HEK293 (cell line): Measurements from ENCODE around the gene TNNT2.

Experiments
- CTCF ChIA-PET: fragments of 350-600 bp; formaldehyde crosslinking; extraction: SDS; loops from one replicate; lab custom pipeline; 2021; ENCODE audit warnings: antibody characterized with exemption; lab: Yijun Ruan, JAX
- POLR2A ChIA-PET: fragments of 300-600 bp; formaldehyde crosslinking; extraction: SDS; loops from one replicate; lab custom pipeline; 2020; ENCODE audit warnings: antibody characterized with exemption, inconsistent platforms; lab: Yijun Ruan, JAX
- H3K27ac ChIP-seq: fragments of 200-500 bp; sonication (Bioruptor generic); 2 replicates; pipeline ENCODE4 v1.5.1; 2014; ENCODE audit warnings: low read depth, low read length, control low read depth, inconsistent platforms; ENCODE audit errors: extremely low read depth
- H3K36me3 ChIP-seq, 2 experiments: fragments of 200-500 bp in 1 of 2; sonication (Bioruptor generic) in 1 of 2; 1 replicate in 1 of 2; 2 replicates in 1 of 2; pipeline ENCODE4 v1.5.1; 2014 to 2017; ENCODE audit warnings: inconsistent platforms in 2 of 2, low read length in 2 of 2; ENCODE audit not compliant: control insufficient read depth in 2 of 2, insufficient read depth in 1 of 2
- H3K4me1 ChIP-seq: fragments of 200-500 bp; sonication (Bioruptor generic); 2 replicates; pipeline ENCODE4 v1.5.1; 2014; ENCODE audit warnings: mild to moderate bottlenecking, low read length, inconsistent platforms; ENCODE audit not compliant: control insufficient read depth, insufficient read depth
- H3K4me3 ChIP-seq: 2 replicates; pipeline ENCODE4 v1.5.1; 2011; ENCODE audit warnings: low read depth, mild to moderate bottlenecking, control low read depth, low read length, moderate library complexity
- H3K9me3 ChIP-seq: fragments of 200-500 bp; sonication (Bioruptor generic); 2 replicates; pipeline ENCODE4 v1.5.1; 2014; ENCODE audit warnings: low read depth, low read length, inconsistent platforms; ENCODE audit not compliant: control insufficient read depth, insufficient read depth
- CTCF ChIP-seq: fragments of 450-650 bp; formaldehyde crosslinking; IDR thresholded peaks from 2 replicates; pipeline ENCODE4 v1.5.1; 2016; ENCODE audit warnings: missing biosample characterization, missing genetic modification characterization
- KLF7 ChIP-seq: fragments of 450-650 bp; formaldehyde crosslinking; IDR thresholded peaks from 2 replicates; pipeline ENCODE4 v1.5.1; 2016; ENCODE audit warnings: missing biosample characterization, missing genetic modification characterization, borderline replicate concordance
- KLF9 ChIP-seq: fragments of 450-650 bp; formaldehyde crosslinking; IDR thresholded peaks from 2 replicates; pipeline ENCODE4 v1.5.1; 2016; ENCODE audit warnings: missing biosample characterization, missing genetic modification characterization, low read depth
- PRDM2 ChIP-seq: fragments of 450-650 bp; formaldehyde crosslinking; IDR thresholded peaks from 2 replicates; pipeline ENCODE4 v1.5.1; 2016; ENCODE audit warnings: missing biosample characterization, missing genetic modification characterization, borderline replicate concordance
- ZBTB7A ChIP-seq: fragments of 450-650 bp; formaldehyde crosslinking; IDR thresholded peaks from 2 replicates; pipeline ENCODE4 v1.5.1; 2016; ENCODE audit warnings: low read depth, missing biosample characterization, missing genetic modification characterization
- ZNF121 ChIP-seq: fragments of 450-650 bp; formaldehyde crosslinking; IDR thresholded peaks from 2 replicates; pipeline ENCODE4 v1.5.1; 2016; ENCODE audit warnings: missing biosample characterization, missing genetic modification characterization
- ZNF146 ChIP-seq: fragments of 450-650 bp; formaldehyde crosslinking; IDR thresholded peaks from 2 replicates; pipeline ENCODE4 v1.5.1; 2016; ENCODE audit warnings: missing biosample characterization, missing genetic modification characterization
- ZNF529 ChIP-seq: fragments of 450-650 bp; formaldehyde crosslinking; IDR thresholded peaks from 2 replicates; pipeline ENCODE4 v1.5.1; 2017; ENCODE audit warnings: missing genetic modification characterization, missing biosample characterization; ENCODE audit not compliant: insufficient replicate concordance
- ZNF558 ChIP-seq: fragments of 450-650 bp; formaldehyde crosslinking; IDR thresholded peaks from 2 replicates; pipeline ENCODE4 v1.5.1; 2016; ENCODE audit warnings: missing biosample characterization, missing genetic modification characterization
- ZNF596 ChIP-seq: fragments of 450-650 bp; IDR thresholded peaks from 2 replicates; pipeline ENCODE4 v1.5.0; 2018; ENCODE audit warnings: missing biosample characterization, mild to moderate bottlenecking, missing genetic modification characterization, moderate library complexity
- ZNF776 ChIP-seq: fragments of 450-650 bp; formaldehyde crosslinking; IDR thresholded peaks from 2 replicates; pipeline ENCODE4 v1.5.0; 2017; ENCODE audit warnings: missing biosample characterization, missing genetic modification characterization, borderline replicate concordance
- ZNF785 ChIP-seq: fragments of 450-650 bp; formaldehyde crosslinking; IDR thresholded peaks from 2 replicates; pipeline ENCODE4 v1.5.1; 2016; ENCODE audit warnings: missing biosample characterization, missing genetic modification characterization
- ZNF792 ChIP-seq: fragments of 450-650 bp; formaldehyde crosslinking; IDR thresholded peaks from 2 replicates; pipeline ENCODE4 v1.5.1; 2016; ENCODE audit warnings: missing biosample characterization, missing genetic modification characterization
- ZSCAN18 ChIP-seq: fragments of 450-650 bp; formaldehyde crosslinking; IDR thresholded peaks from 2 replicates; pipeline ENCODE4 v1.5.1; 2016; ENCODE audit warnings: missing biosample characterization, missing genetic modification characterization
- TF ChIP-seq, protein P1 (sequence below): fragments of 450-650 bp; formaldehyde crosslinking; IDR thresholded peaks from 2 replicates; pipeline ENCODE4 v1.5.1; 2016; ENCODE audit warnings: missing biosample characterization, missing genetic modification characterization
- TF ChIP-seq, protein P2 (sequence below): fragments of 450-650 bp; formaldehyde crosslinking; IDR thresholded peaks from 2 replicates; pipeline ENCODE4 v1.5.1; 2016; ENCODE audit warnings: missing biosample characterization, missing genetic modification characterization

Gene TNNT2

GRCh38 chr1:201377611-201378092, at the start of gene TNNT2:
Gene TNNT2, minus strand, starts transcription at chr1:201377680. Its CDS starts 4,426 bp downstream, at chr1:201373254.
- TF ChIP-seq ZNF792 (tag by site-specific recombination) (no peak), ZBTB7A (tag by site-specific recombination) (no peak), ZNF121 (tag by site-specific recombination) (no peak)
- TF ChIP-seq, protein P1, sequence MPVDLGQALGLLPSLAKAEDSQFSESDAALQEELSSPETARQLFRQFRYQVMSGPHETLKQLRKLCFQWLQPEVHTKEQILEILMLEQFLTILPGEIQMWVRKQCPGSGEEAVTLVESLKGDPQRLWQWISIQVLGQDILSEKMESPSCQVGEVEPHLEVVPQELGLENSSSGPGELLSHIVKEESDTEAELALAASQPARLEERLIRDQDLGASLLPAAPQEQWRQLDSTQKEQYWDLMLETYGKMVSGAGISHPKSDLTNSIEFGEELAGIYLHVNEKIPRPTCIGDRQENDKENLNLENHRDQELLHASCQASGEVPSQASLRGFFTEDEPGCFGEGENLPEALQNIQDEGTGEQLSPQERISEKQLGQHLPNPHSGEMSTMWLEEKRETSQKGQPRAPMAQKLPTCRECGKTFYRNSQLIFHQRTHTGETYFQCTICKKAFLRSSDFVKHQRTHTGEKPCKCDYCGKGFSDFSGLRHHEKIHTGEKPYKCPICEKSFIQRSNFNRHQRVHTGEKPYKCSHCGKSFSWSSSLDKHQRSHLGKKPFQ (tag by site-specific recombination) = no peak
- ChIA-PET POLR2A (no interaction called here), CTCF (interaction anchor here (2.3 kb wide), 1 partner anchor 16 kb away, joined by 9 read pairs; no protein-coding TSS in a partner anchor)
- no peak within 1 kb of the TSS for H3K4me3 ChIP-seq
- no peaks in the 10 kb centered on the region for H3K4me1 ChIP-seq
- H3K27ac ChIP-seq = no peak within 1 kb of the TSS
- H3K36me3 ChIP-seq = no peaks in the 10 kb centered on the region
- H3K9me3 ChIP-seq = no peaks in the 10 kb centered on the region

GRCh38 chr1:201426479-201427310, 49.2 kb upstream of the TNNT2 start:
- H3K4me1 ChIP-seq = no peaks in the 10 kb centered on the region
- ChIA-PET CTCF (interaction anchor here (0.6 to 3.1 kb wide), 5 partner anchors 9 to 44 kb away, joined by 3 to 15 read pairs (median 4); no protein-coding TSS in a partner anchor), POLR2A (no interaction called here)
- no peak overlapping the region for H3K4me3 ChIP-seq
- H3K9me3 ChIP-seq = no peaks in the 10 kb centered on the region
- no peaks in the 10 kb centered on the region for H3K36me3 ChIP-seq
- no peak for TF ChIP-seq ZNF785
- TF ChIP-seq CTCF (tag by site-specific recombination) = no peak
- TF ChIP-seq ZNF558 (tag by site-specific recombination) = no peak
- TF ChIP-seq ZNF596 = no peak
- no peak for TF ChIP-seq ZNF529
- TF ChIP-seq KLF9 = no peak
- TF ChIP-seq ZSCAN18 (tag by site-specific recombination) = no peak
- TF ChIP-seq ZNF146 (tag by site-specific recombination) = no peak
- TF ChIP-seq ZNF776 = no peak
- no peak for TF ChIP-seq KLF7
- no peak overlapping the region for H3K27ac ChIP-seq

DNA sequence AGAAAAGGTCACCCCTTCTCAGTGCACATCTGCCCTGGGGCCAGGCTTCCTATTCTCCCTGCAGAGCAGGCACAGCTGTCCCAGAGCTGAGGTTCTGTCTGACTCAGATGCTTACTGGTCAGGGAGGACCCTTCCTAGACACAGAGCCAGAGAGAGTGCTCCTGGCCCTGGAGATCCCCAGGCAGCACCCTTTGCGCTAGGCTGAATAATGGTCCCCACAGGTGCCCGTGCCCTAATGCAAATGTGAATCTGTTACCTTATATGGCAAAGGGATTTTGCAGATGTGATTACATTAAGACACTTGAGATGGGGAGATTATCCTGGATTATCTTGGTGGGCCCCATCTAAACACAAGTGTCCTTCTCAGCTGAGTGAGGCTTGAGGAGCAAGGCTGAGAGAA, 46.7 kb upstream of the TNNT2 start:
- POLR2A ChIA-PET = no interaction called here
- no peak for TF ChIP-seq PRDM2 (tag by site-specific recombination)
- TF ChIP-seq, protein P2, sequence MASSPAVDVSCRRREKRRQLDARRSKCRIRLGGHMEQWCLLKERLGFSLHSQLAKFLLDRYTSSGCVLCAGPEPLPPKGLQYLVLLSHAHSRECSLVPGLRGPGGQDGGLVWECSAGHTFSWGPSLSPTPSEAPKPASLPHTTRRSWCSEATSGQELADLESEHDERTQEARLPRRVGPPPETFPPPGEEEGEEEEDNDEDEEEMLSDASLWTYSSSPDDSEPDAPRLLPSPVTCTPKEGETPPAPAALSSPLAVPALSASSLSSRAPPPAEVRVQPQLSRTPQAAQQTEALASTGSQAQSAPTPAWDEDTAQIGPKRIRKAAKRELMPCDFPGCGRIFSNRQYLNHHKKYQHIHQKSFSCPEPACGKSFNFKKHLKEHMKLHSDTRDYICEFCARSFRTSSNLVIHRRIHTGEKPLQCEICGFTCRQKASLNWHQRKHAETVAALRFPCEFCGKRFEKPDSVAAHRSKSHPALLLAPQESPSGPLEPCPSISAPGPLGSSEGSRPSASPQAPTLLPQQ = peak; percentile 52
- H3K4me3 ChIP-seq = no peak overlapping the region
- CTCF ChIA-PET = interaction anchor here (1.0 to 1.5 kb wide), 2 partner anchors 12 to 169 kb away, joined by 6 to 8 read pairs; no protein-coding TSS in a partner anchor
- H3K9me3 ChIP-seq = no peaks in the 10 kb centered on the region
- H3K36me3 ChIP-seq = no peaks in the 10 kb centered on the region
- H3K27ac ChIP-seq = no peak overlapping the region
- H3K4me1 ChIP-seq = no peaks in the 10 kb centered on the region
